ENCODE data around the gene CEP68. TPM values are rescaled to one million over a fixed set of nuclear protein-coding genes. Genes with fewer than 3 reads are reported as not detected.

Gene CEP68
- total RNA-seq, 1 experiment from 2014 or later, result 11.2 TPM

DNA sequence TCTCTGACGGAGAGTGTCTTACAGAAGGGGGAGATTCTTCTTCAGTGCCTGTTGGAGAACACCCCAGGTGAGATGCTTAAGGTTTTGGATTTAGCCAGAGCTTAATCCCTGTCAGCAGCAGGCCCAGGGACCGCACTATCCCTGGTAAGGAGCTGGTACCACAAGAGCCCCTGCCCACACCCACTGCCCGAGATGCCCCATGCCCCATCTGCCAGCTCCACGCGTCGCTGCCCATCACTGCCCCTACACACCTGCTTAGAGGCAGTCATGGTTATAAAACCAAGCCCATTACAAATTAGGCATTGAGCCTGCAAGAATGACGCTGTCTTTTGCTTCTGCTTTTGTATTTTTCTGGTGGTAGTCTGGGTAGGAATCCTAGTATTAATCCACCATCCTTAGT lies 21.7 kb downstream of the CEP68 start:
- no peak overlapping the region for H3K4me2 ChIP-seq (ENCODE audit: low read length)
- ChIA-PET CTCF (no interaction called here), RAD21 (ENCODE audit: low non-redundant PET in 1 of 2, low total read pairs in 2 of 2, uncharacterized antibody in 2 of 2, unreplicated experiment in 2 of 2) (no interaction called here), POLR2A (no interaction called here)
- no peaks in the 10 kb centered on the region for H3K79me2 ChIP-seq (ENCODE audit: insufficient read depth, low read length)
- H3K36me3 ChIP-seq (ENCODE audit: control insufficient read depth in 1 of 2, insufficient read depth in 2 of 2, low read length in 2 of 2), result peaks cover 12 to 15% of the 10 kb centered on the region in 2 experiments; a peak in 3 of 4 replicates
- DNase-seq (ENCODE audit: low read depth, low spot score) (no peak), ATAC-seq (no peak)
- no peak for TF ChIP-seq EZH2phosphoT487 (IDR thresholded peaks at IDR 0.05; ENCODE audit: borderline replicate concordance)
- TF ChIP-seq, protein P1, sequence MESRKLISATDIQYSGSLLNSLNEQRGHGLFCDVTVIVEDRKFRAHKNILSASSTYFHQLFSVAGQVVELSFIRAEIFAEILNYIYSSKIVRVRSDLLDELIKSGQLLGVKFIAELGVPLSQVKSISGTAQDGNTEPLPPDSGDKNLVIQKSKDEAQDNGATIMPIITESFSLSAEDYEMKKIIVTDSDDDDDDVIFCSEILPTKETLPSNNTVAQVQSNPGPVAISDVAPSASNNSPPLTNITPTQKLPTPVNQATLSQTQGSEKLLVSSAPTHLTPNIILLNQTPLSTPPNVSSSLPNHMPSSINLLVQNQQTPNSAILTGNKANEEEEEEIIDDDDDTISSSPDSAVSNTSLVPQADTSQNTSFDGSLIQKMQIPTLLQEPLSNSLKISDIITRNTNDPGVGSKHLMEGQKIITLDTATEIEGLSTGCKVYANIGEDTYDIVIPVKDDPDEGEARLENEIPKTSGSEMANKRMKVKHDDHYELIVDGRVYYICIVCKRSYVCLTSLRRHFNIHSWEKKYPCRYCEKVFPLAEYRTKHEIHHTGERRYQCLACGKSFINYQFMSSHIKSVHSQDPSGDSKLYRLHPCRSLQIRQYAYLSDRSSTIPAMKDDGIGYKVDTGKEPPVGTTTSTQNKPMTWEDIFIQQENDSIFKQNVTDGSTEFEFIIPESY (IDR thresholded peaks at IDR 0.05; ENCODE audit: extremely low read depth, insufficient replicate concordance, low read length), result no peak
- TF ChIP-seq SIN3A (IDR thresholded peaks at IDR 0.05; ENCODE audit: low read depth), result no peak
- TF ChIP-seq EZH2 (IDR thresholded peaks at IDR 0.05), result no peak
- TF ChIP-seq ELF1 (IDR thresholded peaks at IDR 0.05; ENCODE audit: borderline replicate concordance, low read depth), result no peak
- TF ChIP-seq, protein P2, sequence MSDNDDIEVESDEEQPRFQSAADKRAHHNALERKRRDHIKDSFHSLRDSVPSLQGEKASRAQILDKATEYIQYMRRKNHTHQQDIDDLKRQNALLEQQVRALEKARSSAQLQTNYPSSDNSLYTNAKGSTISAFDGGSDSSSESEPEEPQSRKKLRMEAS (IDR thresholded peaks at IDR 0.05), result no peak
- TF ChIP-seq, protein P3, sequence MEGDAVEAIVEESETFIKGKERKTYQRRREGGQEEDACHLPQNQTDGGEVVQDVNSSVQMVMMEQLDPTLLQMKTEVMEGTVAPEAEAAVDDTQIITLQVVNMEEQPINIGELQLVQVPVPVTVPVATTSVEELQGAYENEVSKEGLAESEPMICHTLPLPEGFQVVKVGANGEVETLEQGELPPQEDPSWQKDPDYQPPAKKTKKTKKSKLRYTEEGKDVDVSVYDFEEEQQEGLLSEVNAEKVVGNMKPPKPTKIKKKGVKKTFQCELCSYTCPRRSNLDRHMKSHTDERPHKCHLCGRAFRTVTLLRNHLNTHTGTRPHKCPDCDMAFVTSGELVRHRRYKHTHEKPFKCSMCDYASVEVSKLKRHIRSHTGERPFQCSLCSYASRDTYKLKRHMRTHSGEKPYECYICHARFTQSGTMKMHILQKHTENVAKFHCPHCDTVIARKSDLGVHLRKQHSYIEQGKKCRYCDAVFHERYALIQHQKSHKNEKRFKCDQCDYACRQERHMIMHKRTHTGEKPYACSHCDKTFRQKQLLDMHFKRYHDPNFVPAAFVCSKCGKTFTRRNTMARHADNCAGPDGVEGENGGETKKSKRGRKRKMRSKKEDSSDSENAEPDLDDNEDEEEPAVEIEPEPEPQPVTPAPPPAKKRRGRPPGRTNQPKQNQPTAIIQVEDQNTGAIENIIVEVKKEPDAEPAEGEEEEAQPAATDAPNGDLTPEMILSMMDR (IDR thresholded peaks at IDR 0.05 in 2 of 3, conservative IDR thresholded peaks at IDR 0.05 in 1 of 3; ENCODE audit: borderline replicate concordance in 1 of 3, insufficient read depth in 1 of 3, low read depth in 2 of 3, low read length in 2 of 3), result no peak
- TF ChIP-seq, protein P4, sequence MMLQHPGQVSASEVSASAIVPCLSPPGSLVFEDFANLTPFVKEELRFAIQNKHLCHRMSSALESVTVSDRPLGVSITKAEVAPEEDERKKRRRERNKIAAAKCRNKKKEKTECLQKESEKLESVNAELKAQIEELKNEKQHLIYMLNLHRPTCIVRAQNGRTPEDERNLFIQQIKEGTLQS (IDR thresholded peaks at IDR 0.05), result no peak
- TF ChIP-seq, protein P5, sequence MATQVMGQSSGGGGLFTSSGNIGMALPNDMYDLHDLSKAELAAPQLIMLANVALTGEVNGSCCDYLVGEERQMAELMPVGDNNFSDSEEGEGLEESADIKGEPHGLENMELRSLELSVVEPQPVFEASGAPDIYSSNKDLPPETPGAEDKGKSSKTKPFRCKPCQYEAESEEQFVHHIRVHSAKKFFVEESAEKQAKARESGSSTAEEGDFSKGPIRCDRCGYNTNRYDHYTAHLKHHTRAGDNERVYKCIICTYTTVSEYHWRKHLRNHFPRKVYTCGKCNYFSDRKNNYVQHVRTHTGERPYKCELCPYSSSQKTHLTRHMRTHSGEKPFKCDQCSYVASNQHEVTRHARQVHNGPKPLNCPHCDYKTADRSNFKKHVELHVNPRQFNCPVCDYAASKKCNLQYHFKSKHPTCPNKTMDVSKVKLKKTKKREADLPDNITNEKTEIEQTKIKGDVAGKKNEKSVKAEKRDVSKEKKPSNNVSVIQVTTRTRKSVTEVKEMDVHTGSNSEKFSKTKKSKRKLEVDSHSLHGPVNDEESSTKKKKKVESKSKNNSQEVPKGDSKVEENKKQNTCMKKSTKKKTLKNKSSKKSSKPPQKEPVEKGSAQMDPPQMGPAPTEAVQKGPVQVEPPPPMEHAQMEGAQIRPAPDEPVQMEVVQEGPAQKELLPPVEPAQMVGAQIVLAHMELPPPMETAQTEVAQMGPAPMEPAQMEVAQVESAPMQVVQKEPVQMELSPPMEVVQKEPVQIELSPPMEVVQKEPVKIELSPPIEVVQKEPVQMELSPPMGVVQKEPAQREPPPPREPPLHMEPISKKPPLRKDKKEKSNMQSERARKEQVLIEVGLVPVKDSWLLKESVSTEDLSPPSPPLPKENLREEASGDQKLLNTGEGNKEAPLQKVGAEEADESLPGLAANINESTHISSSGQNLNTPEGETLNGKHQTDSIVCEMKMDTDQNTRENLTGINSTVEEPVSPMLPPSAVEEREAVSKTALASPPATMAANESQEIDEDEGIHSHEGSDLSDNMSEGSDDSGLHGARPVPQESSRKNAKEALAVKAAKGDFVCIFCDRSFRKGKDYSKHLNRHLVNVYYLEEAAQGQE (IDR thresholded peaks at IDR 0.05; ENCODE audit: low read depth), result no peak
- no peak for TF ChIP-seq TCF7L2 (IDR thresholded peaks at IDR 0.05; ENCODE audit: borderline replicate concordance, extremely low read depth, insufficient read depth, insufficient read length)
- no peak for TF ChIP-seq CBX3 (IDR thresholded peaks at IDR 0.05; ENCODE audit: low read depth)
- no peaks in the 10 kb centered on the region for H4K20me1 ChIP-seq (ENCODE audit: insufficient read depth)
- no peaks in the 10 kb centered on the region for H3K27me3 ChIP-seq (ENCODE audit: insufficient read depth, low read length)
- no peak overlapping the region for H2AFZ ChIP-seq (ENCODE audit: low read depth, low read length, poor library complexity, severe bottlenecking)
- peaks cover 0 to 11% of the 10 kb centered on the region in 2 experiments; a peak in 2 of 4 replicates for H3K4me1 ChIP-seq (ENCODE audit: control insufficient read depth in 1 of 2, insufficient read depth in 2 of 2, low read length in 2 of 2)
- no peak overlapping the region for H3K9ac ChIP-seq (ENCODE audit: low read length)
- no TSS peak for BruUV-seq (replicated peaks)
- no peaks in the 10 kb centered on the region for H3K9me3 ChIP-seq (ENCODE audit: control insufficient read depth in 1 of 2, insufficient read depth in 1 of 2, low read depth in 1 of 2, low read length in 2 of 2)
- H3K4me3 ChIP-seq (replicated peaks in 1 of 2; ENCODE audit: low read depth in 1 of 2, low read length in 2 of 2), result no peak overlapping the region
- H3K9me2 ChIP-seq (ENCODE audit: insufficient read depth), result no peaks in the 10 kb centered on the region
- no peak overlapping the region for H3K27ac ChIP-seq (ENCODE audit: low read depth, low read length)
- intact Hi-C loops (cut with micrococcal nuclease), result no loop called here
